Neural progenitor cell (in vitro differentiated cells): Measurements from ENCODE around the gene LRP5. TPM values are rescaled to one million over a fixed set of nuclear protein-coding genes. Genes with fewer than 3 reads are reported as not detected.

ENCODE experiments used
- DNase-seq: peaks from one replicate; pipeline ENCODE4 v3.0.0-alpha.2; 2016; ENCODE audit warnings: low spot score
- H2AFZ ChIP-seq: fragments of 200-600 bp; sonication (generic); replicated peaks from 2 replicates; pipeline ENCODE4 v1.6.1; 2016; ENCODE audit warnings: antibody characterized with exemption
- H3F3A ChIP-seq: fragments of 200-600 bp; sonication (generic); 2 replicates; pipeline ENCODE4 v1.6.1; 2016; ENCODE audit warnings: antibody characterized with exemption, low read depth
- H3K27ac ChIP-seq: fragments of 200-600 bp; sonication (generic); 2 replicates; pipeline ENCODE4 v1.5.1; 2016; ENCODE audit warnings: mild to moderate bottlenecking
- H3K27me3 ChIP-seq: fragments of 200-600 bp; sonication (generic); 2 replicates; pipeline ENCODE4 v1.6.1; 2016; ENCODE audit warnings: mild to moderate bottlenecking, moderate library complexity
- H3K36me3 ChIP-seq: fragments of 200-600 bp; sonication (generic); 2 replicates; pipeline ENCODE4 v1.5.1; 2016
- H3K4me1 ChIP-seq: fragments of 200-600 bp; sonication (generic); 2 replicates; pipeline ENCODE4 v1.6.1; 2016; ENCODE audit warnings: mixed run types
- H3K4me2 ChIP-seq: fragments of 200-600 bp; sonication (generic); 2 replicates; pipeline ENCODE4 v1.6.1; 2016
- H3K4me3 ChIP-seq: fragments of 200-600 bp; sonication (generic); 2 replicates; pipeline ENCODE4 v1.5.1; 2016
- H3K79me2 ChIP-seq: fragments of 200-600 bp; sonication (generic); 2 replicates; pipeline ENCODE4 v1.6.1; 2016; ENCODE audit warnings: low read depth
- H3K9ac ChIP-seq: fragments of 200-600 bp; sonication (generic); 2 replicates; pipeline ENCODE4 v1.6.1; 2016
- H3K9me3 ChIP-seq: fragments of 200-600 bp; sonication (generic); 2 replicates; pipeline ENCODE4 v1.5.1; 2016; ENCODE audit warnings: low read depth
- H4K20me1 ChIP-seq: fragments of 200-600 bp; sonication (generic); 2 replicates; pipeline ENCODE4 v1.6.1; 2016; ENCODE audit warnings: low read depth
- H3K27ac Mint-ChIP-seq: 3 replicates; pipeline ENCODE4 v1.8.0; 2021; ENCODE audit warnings: mixed read lengths
- H3K27me3 Mint-ChIP-seq: 2 replicates; pipeline ENCODE4 v1.8.0; 2022; ENCODE audit warnings: low read depth, mild to moderate bottlenecking, inconsistent platforms, moderate library complexity, mixed read lengths; ENCODE audit not compliant: insufficient read depth
- H3K36me3 Mint-ChIP-seq: 3 replicates; pipeline ENCODE4 v1.8.0; 2021; ENCODE audit warnings: mixed read lengths
- H3K4me1 Mint-ChIP-seq: 3 replicates; pipeline ENCODE4 v1.8.0; 2021; ENCODE audit warnings: mixed read lengths
- H3K4me3 Mint-ChIP-seq: 3 replicates; pipeline ENCODE4 v1.8.0; 2021; ENCODE audit warnings: mild to moderate bottlenecking, moderate library complexity, mixed read lengths
- H3K9me3 Mint-ChIP-seq: 3 replicates; pipeline ENCODE4 v1.8.0; 2020; ENCODE audit warnings: mixed read lengths
- CTCF ChIP-seq: fragments of 200-600 bp; sonication (generic); IDR thresholded peaks from 2 replicates; pipeline ENCODE4 v1.5.1; 2017; ENCODE audit warnings: antibody characterized with exemption, mild to moderate bottlenecking
- EZH2 ChIP-seq: fragments of 200-600 bp; sonication (generic); IDR thresholded peaks from 2 replicates; pipeline ENCODE4 v1.6.1; 2017; ENCODE audit warnings: antibody characterized with exemption, mild to moderate bottlenecking, moderate library complexity
- EZH2phosphoT487 ChIP-seq: fragments of 200-600 bp; sonication (generic); IDR thresholded peaks from 2 replicates; pipeline ENCODE4 v1.6.1; 2017; ENCODE audit warnings: antibody characterized with exemption
- total RNA-seq: library from RNA; depleted of rRNA; stranded (reverse); fragments of >200 nt; gene quantifications from 2 replicates; pipeline ENCODE4 v1.2.3, GENCODE V29; 2015; ENCODE audit warnings: low replicate concordance

LRP5 gene
- total RNA-seq, 1 donor from 2014 or later, result 7.3 TPM

GRCh38 chr11:68365943-68366435, 53.6 kb downstream of the LRP5 start:
- Histone ChIP-seq H3K4me1 (peaks cover 3% of the 10 kb centered on the region), H2AFZ (no peak overlapping the region), H3F3A (no peaks in the 10 kb centered on the region), H3K36me3 (no peaks in the 10 kb centered on the region), H3K4me2 (no peak overlapping the region), H3K27ac (no peak overlapping the region), H4K20me1 (no peaks in the 10 kb centered on the region), H3K27me3 (no peaks in the 10 kb centered on the region), H3K9me3 (no peaks in the 10 kb centered on the region), H3K9ac (no peak overlapping the region), H3K79me2 (no peaks in the 10 kb centered on the region), H3K4me3 (no peak overlapping the region)
- Mint-ChIP-seq H3K4me3 (no peak overlapping the region), H3K4me1 (peaks cover 16% of the 10 kb centered on the region), H3K27me3 (peaks cover 8% of the 10 kb centered on the region), H3K36me3 (peaks cover 25% of the 10 kb centered on the region), H3K9me3 (no peaks in the 10 kb centered on the region), H3K27ac (peak overlapping the region; percentile 60)
- DNase-seq, result no peak
- TF ChIP-seq EZH2, result no peak

GRCh38 chr11:68367252-68367651, 54.9 kb downstream of the LRP5 start:
- Histone ChIP-seq H3K36me3 (no peaks in the 10 kb centered on the region), H3K4me1 (peaks cover 3% of the 10 kb centered on the region), H3K27ac (no peak overlapping the region), H3K79me2 (no peaks in the 10 kb centered on the region), H3K4me3 (no peak overlapping the region), H3F3A (no peaks in the 10 kb centered on the region), H3K27me3 (no peaks in the 10 kb centered on the region), H2AFZ (no peak overlapping the region), H3K9me3 (no peaks in the 10 kb centered on the region), H3K9ac (no peak overlapping the region), H3K4me2 (no peak overlapping the region), H4K20me1 (no peaks in the 10 kb centered on the region)
- no peak overlapping the region for H3K4me3 Mint-ChIP-seq
- no peaks in the 10 kb centered on the region for H3K9me3 Mint-ChIP-seq
- H3K4me1 Mint-ChIP-seq, result peaks cover 26% of the 10 kb centered on the region
- H3K27ac Mint-ChIP-seq, result no peak overlapping the region
- no peak for DNase-seq
- peaks cover 10% of the 10 kb centered on the region for H3K27me3 Mint-ChIP-seq
- TF ChIP-seq CTCF, result no peak
- no peak for TF ChIP-seq EZH2
- no peak for TF ChIP-seq EZH2phosphoT487
- H3K36me3 Mint-ChIP-seq, result peaks cover 31% of the 10 kb centered on the region

- Mint-ChIP-seq H3K9me3 (no peaks in the 10 kb centered on the region), H3K4me1 (peaks cover 46% of the 10 kb centered on the region), H3K4me3 (no peak overlapping the region), H3K27me3 (peaks cover 10% of the 10 kb centered on the region), H3K27ac (no peak overlapping the region), H3K36me3 (peaks cover 28% of the 10 kb centered on the region)
- no peak overlapping the region for H2AFZ ChIP-seq
- no peaks in the 10 kb centered on the region for H3K79me2 ChIP-seq
- H3K9me3 ChIP-seq, result no peaks in the 10 kb centered on the region
- no peaks in the 10 kb centered on the region for H3K36me3 ChIP-seq
- DNase-seq, result no peak
- H3K9ac ChIP-seq, result no peak overlapping the region
- no peak for TF ChIP-seq EZH2phosphoT487
- TF ChIP-seq CTCF, result no peak
- no peak for TF ChIP-seq EZH2
- no peaks in the 10 kb centered on the region for H3F3A ChIP-seq
- H3K27ac ChIP-seq, result no peak overlapping the region
- H4K20me1 ChIP-seq, result peaks cover 6% of the 10 kb centered on the region
- no peak overlapping the region for H3K4me3 ChIP-seq
- H3K4me1 ChIP-seq, result peaks cover 8% of the 10 kb centered on the region
- H3K4me2 ChIP-seq, result no peak overlapping the region
- no peaks in the 10 kb centered on the region for H3K27me3 ChIP-seq
Measured at GRCh38 chr11:68369756-68370155, 57.4 kb downstream of the LRP5 start.

- H3K9me3 Mint-ChIP-seq, result no peaks in the 10 kb centered on the region
- Histone ChIP-seq H2AFZ (no peak overlapping the region), H3K9me3 (no peaks in the 10 kb centered on the region), H3K27ac (no peak overlapping the region), H3K4me1 (peaks cover 8% of the 10 kb centered on the region), H3K36me3 (no peaks in the 10 kb centered on the region), H3F3A (no peaks in the 10 kb centered on the region), H4K20me1 (peaks cover 6% of the 10 kb centered on the region), H3K79me2 (no peaks in the 10 kb centered on the region), H3K27me3 (no peaks in the 10 kb centered on the region), H3K4me2 (no peak overlapping the region), H3K9ac (no peak overlapping the region), H3K4me3 (no peak overlapping the region)
- peaks cover 27% of the 10 kb centered on the region for H3K36me3 Mint-ChIP-seq
- H3K4me1 Mint-ChIP-seq, result peaks cover 53% of the 10 kb centered on the region
- no peak for DNase-seq
- H3K27ac Mint-ChIP-seq, result peak overlapping the region; percentile 50
- TF ChIP-seq CTCF (no peak), EZH2 (no peak), EZH2phosphoT487 (no peak)
- peak overlapping the region; percentile 66 for H3K4me3 Mint-ChIP-seq
- H3K27me3 Mint-ChIP-seq, result peaks cover 10% of the 10 kb centered on the region
Measured at GRCh38 chr11:68370211-68371111, 58.1 kb downstream of the LRP5 start.
